Measurements from ENCODE around the gene TTLL6.

Gene TTLL6

DNA sequence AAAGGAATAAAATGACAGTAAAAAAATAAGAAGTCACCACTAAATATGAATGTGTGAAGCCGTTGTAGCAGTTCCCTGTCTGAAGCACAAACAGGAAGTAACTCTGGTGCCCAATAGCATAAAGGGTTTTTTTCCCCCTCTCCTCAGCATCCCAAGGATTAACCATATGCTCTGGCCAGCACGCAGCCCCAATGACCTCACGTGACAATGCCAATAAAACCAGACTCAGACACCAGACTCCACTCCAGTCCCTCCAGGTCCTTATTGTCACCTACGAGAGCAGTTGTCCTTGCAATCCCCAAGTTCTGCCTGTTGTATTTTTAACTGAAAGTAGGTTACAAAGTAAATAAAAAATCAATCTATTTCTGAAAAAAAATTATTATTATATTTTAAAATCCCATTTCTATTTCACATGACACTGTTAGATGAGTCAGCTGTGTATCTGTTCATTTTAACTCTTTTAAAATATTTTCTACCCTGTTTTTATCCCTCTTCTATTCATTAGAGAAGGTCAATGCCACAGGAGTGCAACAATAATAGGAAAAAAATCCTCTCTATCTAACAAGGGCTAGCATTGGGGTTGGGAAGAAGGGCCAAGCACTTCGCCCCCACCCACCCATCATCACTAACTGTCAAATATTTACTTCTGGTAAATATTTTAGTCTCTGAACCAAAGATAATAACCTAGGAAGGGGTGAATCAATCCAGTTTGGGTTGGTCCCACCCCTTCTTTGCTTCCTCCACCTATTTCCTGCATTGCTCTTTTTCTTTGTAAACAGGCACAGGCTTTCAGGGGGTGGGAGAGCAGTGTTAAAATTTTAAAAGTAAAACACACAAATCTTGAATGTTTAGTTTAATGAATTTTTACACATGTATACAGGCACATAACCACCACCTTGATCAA, 101.3 kb downstream of the TTLL6 start:
- DNase-seq (ENCODE audit: low read depth, low spot score): no peak
- in situ Hi-C loops (cut with HindIII; ENCODE audit: low sequenced_read_pairs): no loop called here
- no peak overlapping the region for H3K4me3 ChIP-seq (ENCODE audit: low read depth, low read length)
- no peak for TF ChIP-seq CTCF (IDR thresholded peaks at IDR 0.05; ENCODE audit: low read depth, low read length)

All from astrocyte of the spinal cord (primary cell).